ENCODE data around the gene DKK3. TPM values are rescaled to one million over a fixed set of nuclear protein-coding genes. Genes with fewer than 3 reads are reported as not detected.

Gene DKK3
- polyA plus RNA-seq, 1 donor: 56.0 TPM

GRCh38 chr11:11967669-11968510 lies 40.5 kb downstream of the DKK3 start:
- DNase-seq: no peak

GRCh38 chr11:11966826-11967668 lies 41.4 kb downstream of the DKK3 start:
- DNase-seq: no peak

- no peak for DNase-seq
These were observed 42.1 kb downstream of the DKK3 start for GRCh38 chr11:11966354-11966741.

- DNase-seq: no peak
These were observed 42.6 kb downstream of the DKK3 start for GRCh38 chr11:11965656-11966353.

GRCh38 chr11:11965192-11965591 lies 43.2 kb downstream of the DKK3 start:
- no peak for DNase-seq

- no peak for DNase-seq
These were observed 43.7 kb downstream of the DKK3 start for GRCh38 chr11:11964774-11965150.

GRCh38 chr11:11963842-11964773 lies 44.3 kb downstream of the DKK3 start:
- DNase-seq: no peak

GRCh38 chr11:11963067-11963466 lies 45.4 kb downstream of the DKK3 start:
- DNase-seq: no peak

GRCh38 chr11:11961399-11962028 lies 46.9 kb downstream of the DKK3 start:
- no peak for DNase-seq

GRCh38 chr11:11960687-11961086 lies 47.7 kb downstream of the DKK3 start:
- no peak for DNase-seq

GRCh38 chr11:11959601-11960000 lies 48.8 kb downstream of the DKK3 start:
- no peak for DNase-seq

- no peak for DNase-seq
These were observed 49.8 kb downstream of the DKK3 start for GRCh38 chr11:11958403-11959231.

- no peak for DNase-seq
These were observed 52.4 kb downstream of the DKK3 start for GRCh38 chr11:11956006-11956405.

GRCh38 chr11:11952036-11952435 lies 56.4 kb downstream of the DKK3 start:
- DNase-seq: no peak

GRCh38 chr11:11949482-11949881 lies 58.9 kb downstream of the DKK3 start:
- DNase-seq: no peak

GRCh38 chr11:11948242-11948947 lies 60.0 kb downstream of the DKK3 start:
- no peak for DNase-seq

- no peak for DNase-seq
These were observed 60.6 kb downstream of the DKK3 start for GRCh38 chr11:11947825-11948224.

- no peak for DNase-seq
These were observed 61.5 kb downstream of the DKK3 start for GRCh38 chr11:11946878-11947277.

- no peak for DNase-seq
These were observed 62.2 kb downstream of the DKK3 start for GRCh38 chr11:11946180-11946579.

All from left kidney (tissue), 2 donors.